HG03432 (cell line): Measurements from ENCODE around the gene RER1.

ENCODE experiments used
- ATAC-seq: cut with Tn5 transposase; IDR thresholded peaks from one replicate; pipeline ENCODE4 v1.9.1; 2021; ENCODE audit warnings: mild to moderate bottlenecking, moderate library complexity; ENCODE audit not compliant: unreplicated experiment

RER1 gene

DNA sequence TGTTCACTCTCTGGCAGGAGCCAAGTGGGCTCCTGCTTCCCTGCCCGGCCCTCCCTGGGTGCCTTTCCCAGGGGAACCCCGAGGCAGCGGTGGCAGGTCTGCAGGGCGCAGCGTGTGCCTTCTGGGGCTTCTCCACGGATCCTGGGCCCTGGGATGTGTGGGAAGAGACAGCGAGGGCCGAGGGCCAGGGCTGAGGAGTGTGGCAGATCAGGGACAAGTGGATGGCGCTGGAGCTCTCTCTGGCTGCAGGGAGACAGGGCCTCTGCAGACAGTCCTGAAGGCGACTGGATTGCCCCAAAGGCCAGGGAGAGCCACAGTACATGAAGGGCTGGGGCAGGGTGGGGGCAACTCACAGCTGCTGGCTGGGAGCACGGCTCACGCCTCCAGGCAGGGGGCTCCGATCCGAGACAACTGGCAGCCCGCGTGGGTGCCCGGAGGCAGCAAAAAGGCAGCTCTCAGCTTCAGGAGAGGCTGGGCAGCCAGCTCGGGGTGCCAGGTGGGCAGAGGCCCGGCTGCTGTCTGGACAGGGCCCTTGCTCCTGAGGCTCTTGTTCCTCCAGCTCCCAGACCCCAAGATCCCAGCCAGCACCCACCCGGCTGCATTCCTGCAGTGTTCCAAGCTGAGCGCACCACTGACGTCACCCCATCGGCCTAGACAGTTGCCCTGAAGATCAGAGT, 16.3 kb upstream of the RER1 start:
- ATAC-seq = no peak

DNA sequence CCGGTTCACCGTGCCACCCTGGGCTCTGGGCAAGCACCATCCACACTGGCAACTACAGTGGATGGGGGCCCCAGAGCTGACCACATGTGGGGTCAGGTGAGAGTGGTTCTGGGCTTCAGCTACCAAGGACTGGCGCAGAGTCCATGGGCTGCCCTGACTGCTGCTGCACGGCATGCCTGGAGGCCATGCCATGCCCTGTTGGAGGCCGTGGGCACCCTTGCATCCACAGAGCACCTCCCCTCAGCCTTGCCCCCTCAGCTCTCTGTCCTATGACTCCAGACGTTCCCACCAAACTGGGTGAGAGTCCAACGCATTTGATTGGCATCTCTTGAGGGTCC, 15.7 kb upstream of the RER1 start:
- ATAC-seq = no peak

GRCh38 chr1:2376261-2376741, 15.3 kb upstream of the RER1 start:
- ATAC-seq = no peak

DNA sequence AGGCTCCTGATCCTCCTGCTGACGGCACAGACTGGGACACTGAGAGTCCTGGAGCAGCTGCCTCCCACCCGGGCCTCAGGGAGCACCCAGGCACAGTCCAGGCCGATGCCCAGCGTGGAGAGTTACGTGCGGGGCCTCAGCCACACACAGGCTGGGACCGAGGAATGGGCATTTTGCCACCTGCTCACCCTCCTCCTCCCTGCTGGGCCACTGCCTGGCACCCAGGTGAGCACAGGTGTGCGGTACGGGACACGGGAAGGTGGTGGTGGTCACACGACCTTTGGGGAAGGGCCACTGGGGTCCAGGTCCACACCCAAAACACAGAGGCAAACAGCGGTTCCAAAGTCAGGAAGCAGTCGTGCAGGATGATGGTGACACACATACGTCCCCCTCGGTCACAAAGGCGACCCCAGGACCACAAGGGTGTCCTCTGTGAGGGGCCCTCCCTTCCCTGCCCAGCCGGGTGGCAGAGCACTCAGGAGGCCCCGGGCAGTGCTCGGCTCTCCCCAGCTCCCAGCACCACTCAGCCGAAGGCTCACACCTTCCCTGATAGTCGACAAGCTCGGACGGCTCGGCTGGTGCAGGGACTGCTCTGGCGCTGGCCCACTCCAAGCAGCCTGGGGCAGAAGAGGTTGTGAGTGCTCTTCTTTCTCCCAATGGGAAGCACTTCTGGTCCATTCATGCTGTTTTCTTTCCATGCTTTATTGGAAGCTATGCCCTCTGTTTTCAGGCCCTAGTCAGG, 14.5 kb upstream of the RER1 start:
- no peak for ATAC-seq

DNA sequence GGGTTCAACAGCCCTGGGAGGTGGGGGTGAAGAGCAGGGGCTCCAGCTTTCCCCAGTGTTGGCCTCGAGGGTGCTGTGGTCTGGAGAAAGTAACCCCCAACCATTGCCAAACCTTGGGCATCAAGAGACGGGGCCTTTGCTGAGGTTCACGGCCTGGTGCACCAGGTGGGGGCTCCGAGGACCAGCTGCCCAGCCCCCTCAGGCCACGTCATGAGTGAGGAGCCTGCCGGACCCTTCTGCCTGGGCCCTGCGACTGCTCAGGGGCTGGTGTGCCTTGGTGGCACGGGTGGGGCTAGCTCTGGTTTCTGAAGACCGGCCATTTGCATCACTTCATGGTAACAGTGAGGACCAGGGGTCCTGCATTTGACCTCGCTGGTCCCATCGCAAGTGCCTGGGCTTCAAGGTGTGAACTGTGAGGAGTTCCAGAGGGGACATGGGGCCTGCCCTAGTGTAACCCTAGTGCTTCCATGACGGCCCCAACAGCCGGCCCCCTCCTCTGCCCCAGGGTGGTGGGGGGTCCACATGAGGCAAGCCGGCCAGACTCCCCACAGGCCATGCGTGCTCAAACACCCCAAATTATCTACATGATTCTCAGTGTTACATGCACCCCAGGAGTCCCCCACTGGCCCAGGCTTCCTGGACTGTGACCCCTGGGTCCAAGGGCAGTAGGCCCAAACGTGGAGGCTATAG, 13.7 kb upstream of the RER1 start:
- no peak for ATAC-seq

DNA sequence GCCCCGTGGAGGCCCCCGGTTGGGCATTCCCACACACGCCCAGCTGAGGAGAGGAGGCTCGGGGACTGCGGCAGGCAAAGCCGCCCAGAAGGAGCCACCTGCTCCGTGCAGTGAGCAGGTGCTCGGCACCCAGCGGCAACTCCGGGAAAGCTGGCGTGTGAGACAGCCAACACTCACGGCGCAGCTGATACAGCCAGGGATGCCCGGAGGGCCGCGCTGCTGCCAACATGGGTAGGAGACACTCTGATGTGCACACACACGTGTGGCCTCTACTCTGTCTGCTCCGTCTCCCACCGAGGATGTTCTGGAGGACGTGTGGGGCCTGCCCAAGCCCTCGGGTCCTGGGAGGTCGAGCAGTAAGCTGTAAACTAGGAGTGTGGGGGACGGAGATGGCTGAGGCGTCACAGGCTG, 13.2 kb upstream of the RER1 start:
- no peak for ATAC-seq

GRCh38 chr1:2378956-2379732, 12.5 kb upstream of the RER1 start:
- no peak for ATAC-seq

DNA sequence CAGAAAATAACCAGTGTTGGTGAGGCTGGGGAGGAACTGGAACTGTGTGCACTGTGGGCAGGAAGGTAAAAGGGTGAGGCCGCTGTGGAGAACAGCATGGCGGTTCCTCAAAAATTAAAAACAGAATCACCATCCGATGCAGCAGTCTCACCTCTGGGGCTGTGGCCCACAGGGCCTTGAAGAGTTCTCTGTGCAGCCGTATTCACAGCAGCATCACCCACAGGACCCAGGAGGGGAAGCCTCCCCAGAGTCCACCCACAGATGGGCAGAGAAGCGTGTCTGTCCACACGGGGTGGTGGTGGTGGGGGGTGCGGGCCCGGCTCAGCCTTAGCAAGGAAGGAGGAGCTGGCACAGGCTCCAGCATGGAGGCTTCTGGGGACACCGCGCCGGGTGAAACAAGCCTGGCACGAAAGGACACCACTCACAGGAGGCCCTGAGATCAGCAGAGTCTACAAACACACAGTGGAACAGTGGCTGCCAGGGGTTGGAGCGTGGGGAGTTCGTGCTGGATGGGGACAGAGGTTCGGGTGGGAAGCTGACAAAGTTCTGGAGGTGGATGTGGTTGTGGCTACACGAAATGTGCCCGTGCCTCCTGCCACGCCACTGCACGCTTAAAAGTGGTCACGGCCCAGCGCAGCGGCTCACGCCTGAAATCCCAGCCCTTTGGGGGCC, 11.8 kb upstream of the RER1 start:
- no peak for ATAC-seq

DNA sequence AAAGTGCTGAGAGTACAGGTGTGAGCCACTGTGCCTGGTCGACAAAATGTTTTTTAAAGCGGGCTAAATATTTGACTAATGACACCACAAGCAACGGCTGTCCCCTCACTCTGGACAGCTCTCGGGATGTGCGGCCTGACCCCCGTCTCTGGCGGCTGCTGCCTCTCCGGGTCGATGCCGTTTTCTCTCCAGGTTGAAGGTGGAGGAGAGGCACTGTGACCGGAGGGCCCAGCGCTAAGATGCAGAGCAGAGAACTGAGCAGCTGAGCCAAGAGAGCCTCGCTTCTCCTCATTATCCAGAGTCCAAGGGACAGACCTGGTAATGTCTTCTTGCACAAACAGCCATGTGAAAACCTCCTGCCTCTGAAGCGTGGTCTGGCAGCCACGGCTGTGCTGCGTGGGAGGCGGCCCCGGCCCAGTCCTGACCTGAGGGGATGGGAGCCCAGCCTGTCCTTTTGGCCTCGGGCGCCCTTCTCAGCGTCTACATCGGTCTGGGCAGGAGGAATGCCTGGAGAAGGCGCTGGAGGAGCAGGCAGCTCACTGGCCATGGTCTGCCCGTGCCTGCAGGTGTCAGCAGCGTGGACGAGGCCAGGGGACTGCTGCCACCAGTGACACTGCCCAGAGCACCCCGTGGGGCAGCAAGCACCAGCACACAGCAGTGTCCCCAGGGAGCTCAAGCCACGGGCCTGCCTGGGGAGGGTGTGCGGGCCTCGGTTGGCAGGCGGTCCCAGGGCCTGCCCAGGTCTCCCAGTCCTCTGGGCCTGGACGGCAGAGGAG, 10.6 kb upstream of the RER1 start:
- ATAC-seq = no peak

DNA sequence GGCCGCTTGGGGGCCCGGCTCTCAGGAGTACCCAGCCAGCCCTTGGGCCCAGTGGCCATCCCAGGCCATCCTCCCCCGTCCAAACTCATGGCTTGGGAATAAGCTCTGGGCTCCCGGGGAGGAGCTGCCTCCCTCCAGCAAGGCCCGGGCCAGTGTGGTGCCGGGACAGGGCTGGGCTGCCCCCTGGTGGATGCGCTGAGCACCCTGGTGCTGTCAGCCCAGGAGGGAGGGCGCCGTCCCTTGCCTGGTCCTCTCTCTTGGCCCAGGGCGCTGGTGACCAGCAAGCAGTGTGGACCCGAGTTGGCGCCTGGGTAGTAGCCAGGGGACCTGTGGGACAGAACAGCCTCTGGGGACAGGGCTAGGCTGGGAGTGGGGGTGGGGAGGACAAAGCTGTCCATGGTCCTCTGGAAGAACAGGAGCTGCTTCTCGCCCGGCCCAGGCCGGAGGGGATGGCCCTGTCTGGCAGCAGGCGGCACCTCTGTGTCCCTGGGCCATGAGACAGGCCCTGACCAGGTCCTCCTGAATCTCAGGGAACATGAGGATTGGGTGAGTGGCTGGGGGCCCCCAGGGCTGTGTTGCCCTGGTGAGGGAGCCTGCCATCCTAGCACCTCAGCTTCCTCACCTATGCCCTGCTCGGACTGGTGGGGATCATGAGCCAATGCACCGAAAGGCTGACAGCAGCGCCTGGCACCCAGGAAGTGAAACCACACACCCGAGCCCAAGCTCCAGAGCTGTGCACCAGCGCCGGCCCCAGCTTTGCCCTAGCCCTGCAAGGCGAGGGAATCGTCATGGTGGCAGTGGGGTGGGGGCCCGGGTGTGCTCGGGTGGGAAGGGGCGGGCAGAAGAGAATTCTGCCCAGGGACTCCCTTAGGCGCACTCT, 9.7 kb upstream of the RER1 start:
- no peak for ATAC-seq

DNA sequence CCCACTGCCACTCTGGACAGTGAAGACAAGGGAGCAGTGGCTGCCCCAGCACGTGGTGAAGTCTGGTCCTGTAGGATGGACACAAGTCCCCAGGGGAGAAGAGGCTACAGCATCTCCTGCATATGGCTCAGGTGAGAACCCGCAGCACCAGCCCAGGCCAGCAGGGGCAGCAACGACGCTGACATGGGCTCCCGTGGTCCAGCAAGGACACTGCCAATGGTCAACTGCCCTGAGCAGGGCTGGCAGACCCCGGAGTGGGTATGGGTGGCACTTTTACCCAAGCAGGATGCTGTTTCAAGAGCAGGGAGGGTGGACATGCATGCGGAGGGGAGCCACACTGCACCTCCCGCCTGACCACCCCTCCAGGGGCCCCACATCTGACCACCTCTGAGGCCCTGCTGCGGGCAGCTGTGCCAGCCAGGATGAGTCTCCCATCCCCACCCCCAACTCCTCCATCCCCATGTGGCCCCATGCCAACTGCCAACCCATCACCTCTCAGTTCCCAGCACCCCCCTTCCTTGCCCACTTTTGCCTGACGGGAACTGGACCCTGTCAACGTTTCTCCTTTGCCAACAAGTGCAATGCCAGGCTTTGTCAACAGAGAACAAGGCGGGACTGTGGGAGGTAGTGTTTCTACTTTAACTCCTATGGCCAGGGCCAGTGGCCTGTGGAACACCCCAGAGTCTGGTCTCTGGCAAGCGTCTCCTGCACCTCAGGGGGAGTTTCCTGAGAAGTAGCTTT, 8.8 kb upstream of the RER1 start:
- ATAC-seq = no peak

DNA sequence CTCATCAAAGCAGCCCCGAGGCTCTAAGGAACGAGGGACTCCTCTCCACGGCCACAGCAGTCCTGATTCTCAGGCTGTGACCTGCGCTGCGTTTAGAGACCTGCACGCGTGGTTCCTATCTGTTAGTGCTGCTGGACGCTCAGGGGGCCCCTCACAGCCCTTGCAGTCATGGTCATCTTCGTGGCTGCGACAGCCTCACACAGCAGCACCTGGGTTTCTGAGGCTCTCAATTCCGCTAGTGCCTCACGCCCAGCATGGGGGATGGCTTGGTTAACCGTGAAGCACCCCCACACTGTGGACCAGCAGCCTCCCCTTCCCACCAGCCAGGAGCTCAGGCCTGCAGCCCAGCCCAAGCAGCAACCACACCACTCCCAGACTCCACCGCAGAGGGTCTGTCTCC, 8.1 kb upstream of the RER1 start:
- ATAC-seq = no peak

- no peak for ATAC-seq
Measured at GRCh38 chr1:2384130-2384860, 7.3 kb upstream of the RER1 start.

DNA sequence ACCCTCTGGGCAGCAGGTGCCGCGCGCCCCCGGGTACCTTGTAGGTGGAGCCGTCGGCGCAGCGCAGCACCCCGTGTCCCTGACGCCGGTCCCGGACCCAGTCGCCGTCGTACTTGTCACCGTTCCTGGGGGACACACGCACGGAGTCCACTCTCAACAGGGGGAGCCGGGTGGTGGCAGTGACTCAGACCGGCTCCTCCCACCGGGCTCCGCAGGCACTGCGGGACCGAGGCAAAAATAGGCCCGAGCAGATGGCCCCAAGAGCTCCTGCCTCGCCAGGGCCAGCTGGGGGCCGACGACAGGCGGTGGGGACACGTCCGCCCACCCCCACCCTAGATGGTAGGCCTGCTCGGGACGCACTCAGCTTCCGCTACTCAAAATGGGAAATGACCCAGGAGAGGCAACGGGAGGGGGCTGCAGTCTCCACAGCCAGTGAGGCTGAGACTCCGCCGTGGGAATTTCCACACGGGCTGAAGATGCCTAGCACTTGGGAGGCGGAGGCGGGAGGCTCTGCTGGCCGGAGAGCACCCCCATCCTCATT, 6.6 kb upstream of the RER1 start:
- ATAC-seq = no peak

GRCh38 chr1:2385606-2386280, 5.9 kb upstream of the RER1 start:
- ATAC-seq = no peak

- ATAC-seq = no peak
Measured at GRCh38 chr1:2386636-2387611, 4.7 kb upstream of the RER1 start.
